Inflammatory macrophage (primary cell): ENCODE results near the gene ROM1.
"Not testable (repeated sequence)": the region's sequence is repeated elsewhere in the genome, so short reads cannot be mapped to it uniquely, and the experiment has no call there.

Experiments used
- DNase-seq, 2 donors: peaks; one replicate each; pipeline ENCODE4 v3.0.0-alpha.2; 2020 to 2022
- total RNA-seq, 18 experiments: gene quantifications; one replicate each; lab custom pipeline; 2026; ENCODE audit warnings: mixed read lengths in 6 of 18, inconsistent platforms in 2 of 18; lab: John Stamatoyannopoulos, UW

ROM1 gene
- 0.34 to 2.0 (median 0.84) reads per million in 18 experiments for total RNA-seq

DNA sequence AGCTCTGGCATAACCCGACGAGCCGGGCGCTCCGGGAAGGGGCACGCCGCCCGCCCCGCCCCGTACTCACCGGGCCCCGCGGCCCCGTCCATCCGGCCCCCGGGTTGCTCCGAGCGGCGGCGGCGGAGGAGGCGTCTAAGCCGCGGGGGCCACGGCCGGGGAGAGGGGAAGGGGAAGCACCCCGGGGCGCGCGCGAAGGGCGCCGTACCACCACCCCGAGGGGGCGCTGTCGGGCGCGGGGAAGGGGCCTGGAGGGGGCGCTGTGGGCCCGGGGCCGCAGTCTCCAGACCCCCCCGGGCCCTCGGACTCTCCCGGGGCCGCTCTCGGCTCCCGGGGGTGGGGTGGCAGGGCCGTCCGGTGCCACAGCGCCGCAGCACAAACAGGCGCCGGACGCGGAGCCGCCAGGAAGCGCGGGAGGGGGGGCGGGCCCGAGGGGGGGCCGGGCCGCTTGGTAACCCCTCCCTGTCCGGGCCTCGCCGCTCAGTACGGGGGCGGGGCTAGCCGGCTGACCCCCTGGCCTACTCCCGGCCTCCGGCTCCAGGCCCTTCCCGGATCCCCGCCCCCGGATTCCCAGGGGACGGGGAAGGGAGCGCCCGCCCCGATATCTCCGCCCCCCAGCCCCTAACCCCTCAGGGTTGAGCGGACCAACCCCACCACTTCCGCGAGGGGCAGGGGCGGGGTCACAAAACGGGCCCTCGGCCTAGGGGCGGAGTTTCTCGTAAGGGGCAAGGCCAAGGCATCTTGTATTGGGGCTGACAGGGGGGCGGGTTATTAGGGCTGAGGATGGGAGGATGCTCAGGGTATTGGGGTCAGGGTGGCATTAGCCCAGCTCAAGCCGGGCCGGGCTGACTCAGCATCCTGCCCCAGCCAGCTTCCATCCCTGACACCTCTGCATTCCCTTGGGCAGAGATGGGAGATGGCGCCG lies at the start of gene ROM1, which contains the start of gene EML3:
TSS of gene ROM1 (plus strand) at position 892 of the 925 bp plus-strand sequence. CDS start at position 917, 25 bp downstream.
TSS of gene EML3 (minus strand) at position 410 of the 925 bp plus-strand sequence. CDS start at position 92, 318 bp downstream.
- DNase-seq = peak; percentile 74 to 76

GRCh38 chr11:62565100-62565802 lies 47.8 kb upstream of the ROM1 start:
- DNase-seq = no peak

DNA sequence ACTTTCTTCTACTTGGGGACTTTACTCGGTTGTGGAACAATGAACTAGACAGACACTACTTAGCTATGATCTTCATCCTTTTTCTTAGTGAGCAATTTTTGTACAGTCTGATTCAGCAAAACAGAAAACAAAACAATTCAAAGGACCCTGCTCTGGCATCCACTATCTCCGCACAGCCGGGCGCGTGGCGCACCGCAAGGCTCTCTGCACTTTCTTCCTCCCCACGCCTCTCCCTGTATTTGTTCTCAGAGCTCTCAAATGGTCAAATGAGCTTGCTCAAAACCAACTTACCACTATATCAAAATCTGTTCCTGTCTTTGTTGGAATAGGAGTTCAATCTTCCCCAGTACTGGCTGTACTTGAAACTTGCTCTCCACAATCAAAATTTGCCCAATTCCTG lies 46.8 kb upstream of the ROM1 start:
- no peak for DNase-seq

DNA sequence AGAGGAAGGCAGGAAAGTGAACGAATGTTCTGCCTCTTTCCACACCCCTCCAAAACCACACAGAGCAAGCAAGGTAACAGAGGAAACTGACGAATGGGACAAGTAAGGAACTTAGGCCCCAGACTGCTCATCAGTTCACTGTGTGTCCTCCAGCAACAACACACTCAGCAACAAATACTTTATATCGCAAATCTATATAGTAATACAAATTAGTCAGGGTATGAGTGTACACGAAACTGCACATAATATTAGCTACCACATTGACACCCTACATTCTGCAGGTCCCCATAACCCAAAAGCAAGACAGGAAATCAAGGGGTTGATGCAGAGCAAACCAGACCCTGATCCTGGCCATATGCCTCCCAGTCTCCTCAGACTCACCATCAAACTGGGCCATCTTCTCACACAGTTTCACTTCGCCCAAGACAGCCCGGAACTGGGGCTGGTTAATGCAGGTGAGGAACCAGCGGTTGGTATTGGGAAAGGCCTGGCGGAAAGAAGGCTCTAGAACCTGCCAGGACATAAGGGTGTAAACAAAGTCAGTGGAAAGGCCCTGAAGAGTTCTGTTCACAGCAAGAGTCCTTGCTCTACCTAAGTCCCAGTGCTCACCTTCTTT lies 45.9 kb upstream of the ROM1 start:
- no peak for DNase-seq

- no peak for DNase-seq
Measured at GRCh38 chr11:62569611-62570010, 43.4 kb upstream of the ROM1 start.

DNA sequence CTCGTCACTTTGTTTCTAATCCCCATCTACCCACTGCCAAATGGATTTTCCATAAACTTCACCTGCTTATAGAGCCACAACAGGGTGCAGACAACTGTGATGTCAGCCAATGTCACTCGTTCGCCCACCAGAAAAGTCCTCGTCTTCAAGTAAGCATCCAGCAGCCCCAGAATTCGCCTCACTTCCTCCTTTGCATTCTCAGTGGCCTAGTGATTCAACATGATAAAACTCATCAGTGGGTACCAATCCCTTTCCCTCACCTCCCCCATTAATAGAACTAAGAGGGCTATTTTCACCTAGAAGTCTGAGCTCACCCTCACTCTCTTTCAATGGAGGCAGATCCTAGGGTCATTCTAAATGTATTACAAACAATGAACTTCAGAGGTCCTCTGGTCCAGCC lies 42.2 kb upstream of the ROM1 start:
- not testable (repeated sequence) for DNase-seq

DNA sequence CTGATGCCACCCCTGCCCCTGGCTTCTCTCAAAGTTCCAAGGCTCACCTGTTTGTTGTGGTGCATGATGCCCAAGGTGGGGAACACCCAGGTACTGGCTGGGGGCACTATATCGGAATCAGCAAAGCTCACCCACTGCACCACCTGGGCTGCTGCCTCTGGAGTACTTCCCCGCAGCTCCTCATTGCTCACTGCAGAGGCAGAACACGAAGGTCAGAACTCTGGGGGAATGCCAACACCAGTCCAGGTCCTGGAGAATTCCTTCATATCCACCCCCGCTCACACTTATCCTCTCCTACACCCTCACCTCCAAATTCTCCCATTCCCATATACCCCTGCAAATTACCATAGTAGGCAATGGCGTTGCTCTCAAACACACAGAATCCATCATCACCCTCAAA lies 41.6 kb upstream of the ROM1 start:
- DNase-seq = not testable (repeated sequence)

- no peak for DNase-seq
Measured at GRCh38 chr11:62572431-62572830, 40.6 kb upstream of the ROM1 start.

DNA sequence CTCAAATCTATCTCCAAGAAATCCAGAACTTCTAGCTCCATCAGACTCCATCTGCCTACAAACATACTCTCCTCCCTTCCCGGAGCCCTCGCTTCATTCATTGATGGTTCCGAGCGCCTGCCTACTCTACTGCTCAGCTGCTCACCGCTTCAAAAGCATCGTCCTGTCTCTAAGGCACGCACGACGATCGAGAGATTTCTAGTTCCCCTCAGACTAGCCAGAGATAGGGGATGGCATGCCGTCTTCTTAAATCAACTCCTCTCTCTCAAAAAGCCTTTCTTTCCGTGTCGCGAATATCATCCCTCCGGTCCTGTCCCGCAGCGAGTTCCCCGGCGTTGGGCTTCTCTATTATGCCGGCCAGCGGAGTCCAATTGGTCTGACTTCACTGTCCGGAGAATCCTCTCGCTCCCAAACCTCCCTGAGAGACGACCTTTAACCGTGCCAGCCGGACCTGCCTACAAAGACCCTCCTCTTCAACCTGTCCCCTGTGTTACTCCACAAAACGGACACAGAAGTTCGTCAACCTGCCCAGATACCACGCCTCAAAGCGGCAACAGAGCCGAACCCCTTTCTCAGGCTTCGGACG lies 40.0 kb upstream of the ROM1 start:
- peak; percentile 23 to 33 for DNase-seq

GRCh38 chr11:62573592-62574362 lies 39.3 kb upstream of the ROM1 start, which contains the start of gene EEF1G:
TSS of gene EEF1G (minus strand) at chr11:62573891. CDS start at chr11:62573842, 49 bp downstream.
- peak; percentile 100 for DNase-seq

GRCh38 chr11:62574363-62575071 lies 38.5 kb upstream of the ROM1 start:
- peak; percentile 17 to 66 for DNase-seq

GRCh38 chr11:62575156-62575555 lies 37.9 kb upstream of the ROM1 start:
- DNase-seq = no peak

DNA sequence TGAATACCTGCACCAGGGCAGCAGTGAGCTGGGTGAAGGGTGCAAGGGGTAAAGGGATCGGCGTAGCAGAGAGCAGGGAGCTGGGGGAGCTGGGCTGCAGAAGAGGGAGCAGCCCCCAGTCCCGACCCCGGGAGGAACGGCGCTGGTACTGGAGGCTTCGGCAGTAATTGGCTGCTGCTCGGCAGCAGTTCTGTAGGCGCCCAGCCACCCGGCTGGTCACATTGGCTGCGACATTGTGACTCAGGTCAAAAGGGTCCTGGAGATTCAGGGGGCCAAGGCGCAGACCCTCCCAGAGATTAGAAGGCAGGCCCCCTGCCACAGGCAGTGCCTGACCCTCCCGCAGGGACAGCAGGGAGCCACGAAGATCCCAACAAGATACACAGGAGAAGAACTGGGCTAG lies 37.2 kb upstream of the ROM1 start:
- DNase-seq = no peak

GRCh38 chr11:62577046-62577714 lies 35.9 kb upstream of the ROM1 start:
- peak; percentile 75 to 89 for DNase-seq

DNA sequence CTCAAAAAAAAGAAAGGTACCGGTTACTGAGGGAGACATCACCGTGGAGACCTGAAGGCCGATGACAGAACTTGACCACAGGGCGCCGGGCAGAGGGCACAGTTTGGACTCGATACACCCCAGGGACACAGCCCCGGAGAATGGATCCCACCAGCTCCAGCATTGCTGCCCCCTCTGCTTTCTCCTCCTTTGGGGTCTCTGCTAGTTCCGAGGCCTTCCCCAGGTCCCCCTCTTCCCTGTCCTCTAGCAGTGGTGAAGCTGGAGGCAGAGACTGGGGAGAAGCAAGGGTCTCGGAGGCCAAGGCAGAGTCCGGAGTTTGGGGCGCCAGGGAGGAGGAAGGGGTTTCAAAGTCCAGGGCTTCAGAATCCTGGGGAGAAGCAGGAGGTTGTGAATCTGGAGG lies 34.5 kb upstream of the ROM1 start:
- DNase-seq = no peak

- DNase-seq = no peak
Measured at GRCh38 chr11:62579252-62579651, 33.8 kb upstream of the ROM1 start.

GRCh38 chr11:62580959-62581715 lies 31.9 kb upstream of the ROM1 start:
- DNase-seq = no peak

DNA sequence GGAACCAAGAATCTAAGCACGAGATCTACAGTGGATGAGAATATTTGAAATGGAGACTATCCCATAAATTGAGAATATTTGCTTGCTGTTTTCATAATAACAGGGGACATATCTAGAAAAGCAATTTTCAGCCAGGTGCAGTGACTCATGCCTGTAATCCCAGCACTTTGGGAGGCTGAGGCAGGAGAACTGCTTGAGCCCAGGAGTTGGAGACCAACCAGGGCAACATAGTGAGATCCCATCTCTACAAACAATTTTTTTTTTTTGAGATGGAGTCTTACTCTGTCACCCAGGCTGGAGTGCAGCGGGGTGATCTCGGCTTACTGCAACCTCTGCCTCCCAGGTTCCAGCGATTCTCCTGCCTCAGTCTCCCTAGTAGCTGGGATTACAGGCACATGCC lies 31.3 kb upstream of the ROM1 start:
- DNase-seq = not testable (repeated sequence)

GRCh38 chr11:62585356-62585755 lies 27.7 kb upstream of the ROM1 start:
- not testable (repeated sequence) for DNase-seq
